Embryonic facial prominence (tissue), 1 donor: ENCODE measurements around the gene HCK.
"Not testable (repeated sequence)": the region's sequence is repeated elsewhere in the genome, so short reads cannot be mapped to it uniquely, and the experiment has no call there.

Experiments
- DNase-seq: peaks from one replicate; pipeline ENCODE4 v3.0.0-alpha.2; 2016; ENCODE audit errors: extremely low spot score

Gene HCK

GRCh38 chr20:32028647-32029372, 23.2 kb upstream of the HCK start:
- DNase-seq: no peak

GRCh38 chr20:32029561-32029960, 22.5 kb upstream of the HCK start:
- DNase-seq: no peak

DNA sequence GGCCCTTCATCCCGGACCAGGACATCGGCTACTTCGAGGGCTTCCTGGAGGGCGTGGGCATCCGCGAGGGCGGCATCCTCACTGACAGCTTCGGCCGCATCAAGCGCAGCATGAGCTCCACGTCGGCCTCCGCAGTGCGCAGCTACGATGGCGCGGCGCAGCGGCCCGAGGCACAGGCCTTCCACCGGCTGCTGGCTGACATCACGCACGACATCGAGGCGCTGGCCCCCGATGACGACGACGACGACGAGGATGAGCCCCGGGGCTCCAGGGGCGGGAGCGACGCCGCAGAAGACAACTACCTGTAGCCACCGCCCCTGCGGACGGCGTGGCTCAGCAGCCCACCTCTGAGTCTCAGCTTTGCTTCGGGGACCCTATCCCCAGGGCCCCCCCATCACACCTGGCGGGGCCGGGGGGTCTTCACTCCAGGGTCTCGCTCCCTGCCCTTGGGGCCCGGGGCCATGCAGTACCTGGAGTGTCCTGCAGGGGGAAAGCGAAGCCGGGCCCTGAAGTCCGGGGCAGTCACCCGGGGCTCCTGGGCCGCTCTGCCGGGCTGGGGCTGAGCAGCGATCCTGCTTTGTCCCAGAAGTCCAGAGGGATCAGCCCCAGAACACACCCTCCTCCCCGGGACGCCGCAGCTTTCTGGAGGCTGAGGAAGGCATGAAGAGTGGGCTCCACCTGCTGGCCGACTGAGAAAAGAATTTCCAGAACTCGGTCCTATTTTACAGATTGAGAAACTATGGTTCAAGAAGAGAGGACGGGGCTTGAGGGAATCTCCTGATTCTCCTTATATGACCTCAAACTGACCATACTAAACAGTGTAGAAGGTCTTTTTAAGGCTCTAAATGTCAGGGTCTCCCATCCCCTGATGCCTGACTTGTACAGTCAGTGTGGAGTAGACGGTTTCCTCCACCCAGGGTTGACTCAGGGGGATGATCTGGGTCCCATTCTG, 20.8 kb upstream of the HCK start:
- DNase-seq: no peak

DNA sequence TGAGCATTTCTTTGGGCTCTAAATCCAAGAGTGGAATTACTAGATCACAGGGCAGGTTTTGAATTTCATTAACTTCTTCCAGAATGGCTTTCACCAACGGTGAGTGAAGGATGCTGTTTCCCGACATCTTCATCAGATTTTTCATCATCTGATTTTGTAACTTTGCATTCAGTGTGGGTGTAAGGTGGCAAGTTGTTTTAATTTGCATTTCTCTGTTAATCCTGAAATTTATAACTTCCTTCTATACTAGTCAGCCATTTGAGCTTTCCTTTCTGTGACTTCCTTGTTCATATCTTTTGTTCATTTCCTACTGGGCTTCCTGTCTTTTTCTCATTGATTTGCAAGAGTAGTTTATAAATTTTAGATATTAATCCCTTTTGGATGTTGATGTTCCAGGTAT, 18.7 kb upstream of the HCK start:
- DNase-seq: no peak

DNA sequence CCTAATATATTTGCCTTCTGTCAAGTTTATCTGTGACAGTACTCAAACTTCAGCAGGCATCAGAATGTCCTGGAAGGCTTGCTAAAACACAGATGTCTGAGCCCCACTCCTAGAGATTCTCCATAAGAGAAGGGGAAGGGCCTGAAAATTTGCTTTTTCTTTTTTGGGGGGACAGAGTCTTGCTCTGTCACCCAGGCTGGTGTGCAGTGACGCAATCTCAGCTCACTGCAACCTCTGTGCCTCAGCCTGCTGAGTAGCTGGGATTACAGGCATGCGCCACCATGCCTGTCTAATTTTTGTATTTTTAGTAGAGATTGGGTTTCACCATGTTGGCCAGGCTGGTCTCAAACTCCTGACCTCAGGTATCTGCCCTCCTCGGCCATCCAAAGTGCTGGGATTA, 18.3 kb upstream of the HCK start:
- DNase-seq: not testable (repeated sequence)

GRCh38 chr20:32034581-32035425, 17.2 kb upstream of the HCK start:
- DNase-seq: no peak

- no peak for DNase-seq
These were observed 16.6 kb upstream of the HCK start for GRCh38 chr20:32035426-32035779.

DNA sequence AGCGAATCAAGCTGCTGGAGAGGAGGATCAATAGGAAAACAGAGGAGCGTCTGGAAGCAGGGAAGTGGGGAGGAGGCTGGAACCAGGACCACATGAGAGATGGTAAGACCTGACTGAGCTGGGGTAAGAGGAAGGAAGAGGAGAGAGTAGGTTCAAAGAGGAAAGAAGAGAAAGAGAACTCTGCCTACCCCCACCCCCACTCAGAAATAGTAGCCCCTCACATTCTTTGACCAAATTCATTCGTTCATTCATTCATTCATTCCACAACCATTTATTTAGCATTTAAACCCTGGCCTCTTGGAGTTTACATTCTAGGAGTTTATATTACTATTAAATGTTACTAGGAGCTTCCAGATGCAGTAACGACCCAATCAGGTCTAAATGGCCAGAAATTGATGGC, 15.8 kb upstream of the HCK start:
- no peak for DNase-seq

- no peak for DNase-seq
These were observed 15.1 kb upstream of the HCK start for GRCh38 chr20:32036716-32037485.

DNA sequence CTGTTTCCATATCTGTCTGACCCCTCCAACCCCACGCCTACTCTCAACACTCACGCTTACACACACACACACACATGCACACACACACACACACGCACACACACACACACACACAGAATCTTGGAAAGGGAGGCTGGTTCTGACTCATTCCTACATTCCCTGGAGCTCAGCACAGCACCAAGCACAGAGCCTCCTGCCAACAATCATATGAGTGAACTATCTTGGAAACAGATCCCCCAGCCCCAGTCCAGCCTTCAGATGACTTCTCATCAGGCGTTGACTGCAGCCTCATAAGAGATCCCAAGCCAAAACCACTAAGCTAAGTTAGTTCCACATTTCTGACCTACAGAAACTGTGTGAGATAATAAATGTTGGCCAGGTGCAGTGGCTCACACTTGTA, 14.1 kb upstream of the HCK start:
- no peak for DNase-seq

GRCh38 chr20:32040142-32040953, 11.7 kb upstream of the HCK start:
- DNase-seq: no peak

DNA sequence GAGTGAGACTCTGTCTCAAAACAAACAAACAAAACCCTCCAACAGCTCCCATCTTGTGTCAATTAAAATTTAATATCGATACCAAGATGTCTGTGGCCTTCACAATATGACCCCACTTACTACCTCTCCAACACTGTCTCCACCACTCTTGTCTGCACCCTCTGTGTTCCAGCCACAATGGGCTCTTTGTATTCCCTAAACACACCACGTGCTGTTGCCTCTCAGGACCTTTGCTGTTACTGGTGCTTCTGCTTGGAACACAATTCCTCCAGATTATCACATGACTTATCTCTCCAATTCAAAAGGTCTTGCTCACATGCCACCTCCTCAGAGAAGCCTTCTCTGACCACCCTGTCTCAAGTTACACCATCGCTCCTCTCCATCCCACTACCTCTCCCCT, 6.0 kb upstream of the HCK start:
- no peak for DNase-seq

- DNase-seq: no peak
These were observed 1.7 kb upstream of the HCK start for GRCh38 chr20:32050324-32050841.

DNA sequence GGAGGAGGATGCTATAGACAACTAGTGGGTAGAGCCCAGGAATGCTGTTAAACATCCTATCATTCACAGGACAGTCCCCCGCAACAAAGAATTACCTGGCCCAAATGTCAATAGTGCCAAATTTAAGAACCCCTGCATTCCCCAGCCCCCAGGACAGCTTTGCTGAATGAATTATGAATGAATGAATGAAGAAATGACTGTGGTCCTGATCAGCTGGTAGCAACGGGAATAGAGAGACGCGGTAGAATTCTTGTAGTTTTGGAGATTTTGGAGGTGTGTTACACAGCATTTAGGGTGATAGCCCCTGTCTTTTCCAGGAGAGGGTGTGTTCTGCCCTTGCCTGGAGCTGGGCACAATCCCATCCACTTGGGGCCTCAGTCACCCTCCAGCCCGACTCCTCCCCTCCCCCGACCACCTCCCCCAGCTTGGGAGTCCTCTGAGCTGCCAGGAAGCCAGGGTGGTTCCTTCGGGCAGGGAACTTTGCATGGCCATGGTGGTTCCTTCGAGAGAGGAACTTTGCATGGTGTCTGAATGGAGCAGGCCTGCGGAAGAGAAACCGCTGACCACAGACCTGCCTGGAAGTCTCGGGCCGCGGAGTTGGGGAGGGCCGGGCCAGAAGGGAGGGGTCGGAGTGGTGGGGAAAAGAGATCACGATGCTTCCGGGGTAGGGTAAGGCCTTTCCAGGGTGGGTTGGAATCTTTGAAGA, 1.0 kb upstream of the HCK start:
- no peak for DNase-seq

- DNase-seq: no peak
These were observed 337 bp upstream of the HCK start for GRCh38 chr20:32051720-32052089.

- no peak for DNase-seq
These were observed 828 bp downstream of the HCK start for GRCh38 chr20:32052778-32053362.

DNA sequence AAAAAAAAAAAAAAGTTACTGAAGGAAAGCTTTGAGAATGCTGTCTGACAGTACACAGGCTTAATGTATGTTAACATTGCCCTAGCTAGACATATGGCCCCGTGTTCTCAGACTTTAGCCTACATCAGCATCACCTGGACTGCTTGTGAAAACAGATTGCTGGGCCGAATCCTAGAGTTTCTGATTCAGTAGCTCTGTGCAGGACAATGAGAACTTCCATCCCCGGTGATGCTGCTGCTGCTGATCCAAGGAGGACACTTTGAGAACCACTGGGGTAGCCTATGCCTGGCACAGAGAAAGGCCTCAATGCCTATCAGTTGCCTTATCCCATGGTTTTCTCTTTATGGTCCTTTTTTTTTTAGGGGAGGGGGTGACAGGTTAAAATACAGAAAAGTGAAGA, 1.6 kb downstream of the HCK start:
- no peak for DNase-seq

- no peak for DNase-seq
These were observed 4.9 kb downstream of the HCK start for GRCh38 chr20:32056708-32057483.
